NCI-H510A treated with DMSO at 0.1 percent for 48 hours (cell line): Measurements from ENCODE around the gene NCLN.
"Not testable (repeated sequence)": the region's sequence is repeated elsewhere in the genome, so short reads cannot be mapped to it uniquely, and the experiment has no call there.

Experiments used
- DNase-seq: peaks from one replicate; lab custom pipeline; 2025; lab: John Stamatoyannopoulos, UW

NCLN gene

GRCh38 chr19:3225169-3225485 lies 39.4 kb downstream of the NCLN start:
- DNase-seq, result no peak

DNA sequence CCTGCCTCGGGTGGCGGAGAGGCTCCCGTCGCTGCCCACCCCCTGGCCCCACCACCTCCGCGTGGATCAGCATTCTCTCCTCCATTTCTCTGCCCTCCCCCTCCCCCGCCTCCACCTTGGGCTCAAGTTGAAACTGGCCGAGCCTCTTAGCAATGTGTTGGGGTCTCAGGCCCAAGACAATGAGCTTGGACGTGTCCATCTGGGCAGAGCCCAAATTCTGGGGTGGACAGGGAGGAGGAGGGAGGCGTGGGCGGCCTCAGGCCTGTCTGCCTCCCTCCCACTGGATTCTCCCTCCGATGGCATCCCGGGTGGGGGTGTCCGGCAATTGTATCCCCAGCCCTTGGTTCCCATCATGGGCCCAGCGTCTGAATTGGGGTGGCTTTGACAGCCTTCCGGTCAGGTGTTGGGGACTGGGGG lies 40.0 kb downstream of the NCLN start:
- DNase-seq, result no peak

GRCh38 chr19:3227054-3227626 lies 41.4 kb downstream of the NCLN start:
- no peak for DNase-seq

DNA sequence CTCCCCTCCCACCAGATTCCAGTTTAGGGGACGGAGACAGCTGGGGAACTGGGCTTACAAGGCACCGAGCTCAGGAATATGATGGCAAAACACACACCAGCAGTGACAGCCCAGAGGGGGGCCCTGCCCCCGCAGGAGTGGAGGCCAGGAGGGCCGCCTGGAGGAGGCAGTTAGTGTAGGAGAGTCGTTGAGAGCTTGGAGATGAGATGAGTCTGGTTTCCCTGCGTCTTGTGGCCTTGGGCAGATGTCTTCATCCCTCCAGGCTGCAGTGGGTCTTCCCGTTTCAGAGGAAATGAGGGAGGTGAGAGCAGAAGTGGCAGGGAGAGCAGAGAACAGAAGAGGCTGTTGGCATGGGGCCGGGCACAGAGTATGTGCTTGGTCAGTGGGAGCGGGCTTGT lies 43.6 kb downstream of the NCLN start:
- no peak for DNase-seq

DNA sequence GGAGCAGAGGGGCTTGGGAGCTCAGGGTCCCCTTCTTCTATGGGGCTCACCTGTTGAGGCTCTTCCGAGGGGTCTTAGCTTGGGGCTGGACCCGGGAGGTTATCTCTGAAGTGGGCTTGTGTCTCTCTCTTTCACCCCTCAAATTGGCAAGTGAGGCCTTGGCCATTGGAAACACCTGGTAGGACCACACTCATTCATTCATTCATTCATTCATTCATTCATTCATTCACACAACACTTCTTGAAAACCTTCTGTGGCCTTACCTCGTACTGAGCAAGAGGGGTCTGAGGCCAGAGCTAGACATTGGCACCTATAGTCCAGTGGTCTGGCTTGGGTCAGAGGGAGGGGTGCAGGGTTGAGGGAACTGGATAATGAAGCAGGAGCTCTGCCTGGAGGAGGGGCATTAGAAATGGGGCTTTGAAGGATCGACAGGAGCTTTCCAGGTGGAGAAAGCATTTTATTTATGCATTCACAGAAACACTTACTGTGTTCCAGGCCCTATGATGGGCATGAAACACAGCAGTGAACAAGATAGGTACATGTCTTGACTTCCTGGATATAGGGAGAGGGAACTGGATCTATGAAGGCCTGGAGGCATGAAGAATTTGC lies 44.3 kb downstream of the NCLN start:
- DNase-seq, result no peak

DNA sequence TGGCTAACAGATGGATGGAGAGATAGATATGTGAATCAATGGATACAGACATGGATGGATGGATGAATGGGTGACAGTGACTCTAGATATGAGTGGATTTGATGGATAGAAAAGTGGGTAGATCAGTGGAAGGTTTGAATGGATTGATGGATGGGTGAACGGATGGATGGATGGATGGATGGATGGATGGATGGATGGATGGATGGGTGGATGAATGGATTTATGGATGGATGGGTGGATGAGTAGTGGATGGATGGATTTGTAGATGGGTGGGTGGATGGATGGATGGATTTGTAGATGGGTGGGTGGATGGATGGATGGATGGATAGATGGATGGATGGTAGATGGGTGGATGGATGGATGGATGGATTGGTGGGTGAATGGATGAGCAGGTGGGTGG lies 45.6 kb downstream of the NCLN start:
- no peak for DNase-seq

DNA sequence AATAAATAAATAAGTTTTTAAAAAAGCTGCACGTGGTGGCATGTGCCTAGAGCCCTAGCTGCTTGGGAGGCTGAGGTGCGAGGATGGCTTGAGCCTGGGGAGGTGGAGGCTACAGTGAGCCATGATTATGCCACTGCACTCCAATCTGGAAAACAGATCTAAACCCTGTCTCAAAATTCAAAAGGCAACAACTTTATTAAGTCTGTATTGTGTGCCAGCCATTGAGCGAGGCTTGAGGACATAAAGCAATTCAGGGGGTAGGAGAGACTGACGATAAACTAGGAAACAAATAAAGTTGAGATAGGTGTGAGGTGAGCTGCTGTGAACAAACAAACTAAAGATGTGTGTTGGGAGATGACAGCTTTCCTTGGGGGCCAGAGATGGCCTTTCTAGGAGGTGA lies 47.4 kb downstream of the NCLN start:
- DNase-seq, result no peak

GRCh38 chr19:3233831-3234230 lies 48.1 kb downstream of the NCLN start:
- DNase-seq, result no peak

DNA sequence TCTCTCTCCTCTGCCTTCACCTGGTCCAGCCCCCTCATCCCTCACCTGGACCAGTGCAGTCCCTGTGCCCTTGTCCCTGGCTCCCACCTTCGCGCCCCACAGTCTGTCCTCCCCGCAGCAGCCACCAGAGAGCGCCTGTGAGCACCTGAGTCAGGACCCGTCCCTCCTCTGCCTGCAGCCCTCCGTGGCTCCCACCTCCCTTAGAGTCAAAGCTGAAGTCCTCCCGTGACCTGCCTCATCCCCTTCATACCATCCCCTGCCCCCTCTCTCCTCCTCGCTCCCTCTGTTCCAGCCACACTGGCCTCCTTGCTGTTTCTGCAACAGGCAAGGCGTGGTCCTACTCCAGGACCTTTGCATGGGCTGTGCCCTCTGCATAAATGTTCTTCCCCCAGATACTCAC lies 49.1 kb downstream of the NCLN start:
- DNase-seq, result no peak

DNA sequence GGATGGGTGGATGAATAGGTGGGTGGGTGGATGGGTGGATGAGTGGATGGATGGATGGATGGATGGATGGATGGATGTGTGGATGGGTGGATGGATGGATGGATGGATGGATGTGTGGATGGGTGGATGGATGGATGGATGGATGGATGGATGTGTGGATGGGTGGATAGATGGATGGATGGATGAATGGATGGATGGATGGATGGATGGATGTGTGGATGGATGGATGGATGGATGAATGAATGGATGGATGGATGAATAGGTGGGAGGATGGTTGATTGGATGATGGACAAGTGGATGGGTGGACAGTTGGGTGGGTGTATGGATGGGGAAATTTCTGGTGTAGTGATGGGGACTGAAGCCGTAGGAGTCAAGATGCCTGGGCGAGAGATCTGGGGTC lies 49.9 kb downstream of the NCLN start:
- DNase-seq, result not testable (repeated sequence)

- no peak for DNase-seq
Observed at GRCh38 chr19:3236272-3236671, 50.5 kb downstream of the NCLN start.

- no peak for DNase-seq
Observed at GRCh38 chr19:3238066-3238561, 52.4 kb downstream of the NCLN start.

DNA sequence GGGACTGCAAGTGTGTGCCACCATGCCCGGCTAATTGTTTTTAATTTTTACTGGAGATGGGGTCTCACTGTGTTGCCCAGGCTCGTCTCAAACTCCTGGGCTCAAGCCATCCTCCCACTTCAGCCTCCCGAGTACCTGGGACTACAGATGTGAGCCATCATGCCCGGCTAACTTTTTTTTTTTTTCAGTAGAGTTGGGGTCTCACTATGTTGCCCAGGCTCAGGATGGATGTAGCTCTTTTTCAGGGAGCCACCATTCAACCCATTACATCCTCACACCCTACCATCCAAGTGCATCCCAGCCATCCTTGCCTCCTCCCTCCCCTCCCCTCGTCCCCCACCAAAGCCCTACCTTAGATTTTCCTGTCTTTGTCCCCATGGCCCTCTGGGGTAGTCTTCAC lies 53.6 kb downstream of the NCLN start:
- DNase-seq, result no peak

DNA sequence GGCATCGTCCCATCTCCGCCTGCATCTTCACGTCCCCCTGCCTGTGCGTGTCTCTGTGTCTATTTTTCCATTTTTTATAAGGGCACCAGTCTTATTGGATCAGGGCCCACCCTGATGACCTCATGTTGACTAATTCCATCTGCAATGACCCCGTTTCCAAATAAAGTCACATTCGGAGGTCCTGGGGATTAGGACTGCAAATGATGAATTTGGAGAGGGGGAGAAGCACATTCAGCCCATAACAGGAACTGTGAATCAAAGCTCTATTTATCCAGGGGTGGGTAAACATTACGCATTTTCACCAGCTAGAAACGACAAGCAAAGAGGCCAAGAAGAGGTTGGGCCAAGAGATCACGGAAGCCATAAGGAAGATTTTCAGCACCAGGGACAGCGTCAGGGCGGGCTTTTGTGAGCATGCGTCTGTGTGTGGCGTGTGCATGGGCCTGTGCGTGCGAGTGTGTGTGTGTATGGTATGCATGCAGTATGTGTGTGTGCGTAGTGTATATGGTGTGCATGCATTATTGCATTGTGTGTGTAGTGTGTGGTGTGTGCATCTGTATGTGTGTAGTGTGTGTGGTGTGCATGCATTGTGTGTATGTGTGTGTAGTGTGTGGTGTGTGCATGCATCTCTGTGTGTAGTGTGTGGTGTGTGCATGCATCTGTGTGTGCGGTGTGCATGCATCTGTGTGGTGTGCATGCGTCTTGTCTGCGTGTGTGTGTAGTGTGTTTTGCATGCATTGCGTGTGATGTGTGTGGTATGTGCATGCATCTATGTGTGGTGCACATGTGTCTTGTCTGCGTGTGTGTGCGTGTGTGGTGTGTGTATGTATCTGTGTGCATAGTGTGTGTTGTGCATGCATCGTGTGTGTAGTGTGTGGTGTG lies 58.3 kb downstream of the NCLN start:
- no peak for DNase-seq

DNA sequence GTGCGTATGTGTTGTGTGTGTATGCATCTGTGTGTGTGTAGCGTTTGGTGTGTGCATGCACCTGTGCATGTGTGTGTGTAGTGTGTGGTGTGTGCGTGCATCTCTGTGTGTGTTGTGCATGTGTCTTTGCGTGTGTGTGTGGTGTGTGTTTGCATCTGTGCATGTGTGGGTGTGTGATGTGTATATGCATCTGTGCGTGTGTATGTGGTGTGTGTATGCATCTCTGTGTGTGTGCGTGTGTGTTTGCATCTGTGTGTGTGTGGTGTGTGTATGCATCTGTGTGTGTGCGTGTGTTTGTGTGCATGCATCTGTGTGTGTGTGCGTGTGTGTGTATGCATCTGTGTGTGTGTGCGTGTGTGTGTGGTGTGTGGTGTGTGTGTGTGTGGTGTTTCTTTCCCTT lies 59.3 kb downstream of the NCLN start:
- no peak for DNase-seq

GRCh38 chr19:3248728-3249326 lies 63.1 kb downstream of the NCLN start:
- DNase-seq, result no peak

GRCh38 chr19:3249408-3249807 lies 63.7 kb downstream of the NCLN start:
- no peak for DNase-seq

- DNase-seq, result no peak
Observed at GRCh38 chr19:3250675-3251074, 64.9 kb downstream of the NCLN start.

GRCh38 chr19:3251229-3251628 lies 65.5 kb downstream of the NCLN start:
- DNase-seq, result no peak

DNA sequence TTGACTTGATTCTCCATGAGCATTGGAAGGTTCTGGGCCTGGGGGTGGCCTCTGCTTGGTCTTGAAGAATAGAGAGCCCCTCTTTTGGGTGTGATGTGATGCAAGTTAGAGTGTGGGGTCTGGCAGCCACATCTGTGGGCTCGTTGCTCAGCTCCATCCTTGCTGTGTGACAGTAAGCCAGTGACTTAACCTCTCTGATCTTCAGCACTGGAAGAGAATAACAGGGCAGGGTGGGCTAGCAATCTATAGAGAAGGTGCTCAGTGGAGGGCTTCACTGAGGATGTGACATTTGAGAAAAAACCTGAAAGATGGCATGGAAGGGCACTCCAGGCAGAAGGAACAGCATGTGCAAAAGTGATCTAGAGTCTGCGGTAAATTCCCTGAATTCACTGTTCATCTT lies 66.9 kb downstream of the NCLN start:
- DNase-seq, result no peak

DNA sequence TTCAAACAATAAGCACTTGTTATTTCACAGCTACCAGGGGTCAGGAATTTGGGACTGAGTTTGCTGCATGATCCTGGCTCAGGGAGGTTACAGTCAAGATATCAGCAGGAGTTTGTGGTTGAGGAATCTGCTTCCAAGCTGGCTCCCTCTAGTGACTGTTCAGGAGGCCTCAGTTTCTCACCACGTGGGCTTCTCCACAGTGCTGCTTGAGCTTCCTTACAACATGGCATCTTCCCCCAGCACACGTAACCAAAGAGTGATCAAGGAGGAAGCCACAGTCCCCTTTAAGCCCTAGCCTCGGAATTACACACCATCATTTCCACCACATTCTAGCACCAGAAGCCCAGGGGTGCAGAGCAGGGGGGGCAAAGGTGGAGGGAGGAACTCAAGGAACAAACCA lies 67.5 kb downstream of the NCLN start:
- no peak for DNase-seq

- no peak for DNase-seq
Observed at GRCh38 chr19:3254520-3254919, 68.8 kb downstream of the NCLN start.

GRCh38 chr19:3257071-3257470 lies 71.3 kb downstream of the NCLN start:
- DNase-seq, result no peak
